Measurements from ENCODE around the gene FAM222A. TPM values are rescaled to one million over a fixed set of nuclear protein-coding genes. Genes with fewer than 3 reads are reported as not detected.

FAM222A gene
- polyA plus RNA-seq, 3 donors = 0.34 to 2.1 (median 1.7) TPM

- 71 to 91% (median 73%) methylated on average over 12 of the region's 12 CpGs for WGBS, 3 donors
- no peak overlapping the region for H3K27ac ChIP-seq (ENCODE audit: low read depth, low read length)
Measured at GRCh38 chr12:109762071-109762672, 48.5 kb downstream of the FAM222A start.

GRCh38 chr12:109762673-109763191, 49.1 kb downstream of the FAM222A start:
- 72 to 95% (median 75%) methylated on average over 2 of the region's 2 CpGs for WGBS, 3 donors
- H3K27ac ChIP-seq (ENCODE audit: low read depth, low read length) = no peak overlapping the region

- H3K27ac ChIP-seq (ENCODE audit: low read depth, low read length) = no peak overlapping the region
- 52 to 86% (median 55%) methylated on average over 3 of the region's 3 CpGs for WGBS, 3 donors
Measured at GRCh38 chr12:109763201-109763841, 49.7 kb downstream of the FAM222A start.

- whole genome bisulfite sequencing, 3 donors = 88 to 94% (median 94%) methylated on average over 3 of the region's 3 CpGs
- no peak overlapping the region for H3K27ac ChIP-seq (ENCODE audit: low read depth, low read length)
Measured at GRCh38 chr12:109764123-109764522, 50.5 kb downstream of the FAM222A start.

DNA sequence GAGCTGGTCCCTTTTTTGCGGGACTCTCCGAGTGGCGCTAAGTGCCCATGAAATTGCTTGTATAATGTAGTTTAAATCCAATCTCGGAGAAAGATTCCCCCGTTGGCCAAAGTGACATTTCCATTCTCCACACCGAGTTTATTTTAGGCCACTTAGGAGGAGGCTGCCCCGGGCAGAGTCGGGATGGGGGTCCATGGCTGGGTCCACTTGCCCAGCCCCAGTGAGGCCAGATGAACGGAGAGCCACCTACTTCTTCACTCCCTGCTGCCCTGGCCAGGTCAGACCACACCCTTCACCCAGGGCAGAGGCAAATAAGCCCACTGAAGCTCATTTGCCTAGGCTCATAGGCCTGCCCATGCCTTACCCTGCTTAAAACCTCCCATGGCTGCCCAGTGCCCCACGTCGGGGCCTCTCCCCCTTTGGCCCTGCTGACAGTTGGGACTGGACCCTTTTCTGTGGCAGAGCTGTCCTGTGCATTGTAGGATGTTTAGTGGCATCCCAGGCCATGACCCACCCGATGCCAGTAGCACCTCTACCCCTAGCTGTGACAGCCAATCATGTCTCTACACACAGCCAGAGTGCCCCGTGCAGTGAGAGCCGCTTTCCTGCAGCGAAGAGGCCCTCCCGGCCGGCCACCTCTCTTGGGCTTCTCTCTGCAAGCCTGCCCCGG, 51.3 kb downstream of the FAM222A start:
- H3K27ac ChIP-seq (ENCODE audit: low read depth, low read length) = no peak overlapping the region
- WGBS, 3 donors = 82 to 90% (median 88%) methylated on average over 18 of the region's 18 CpGs

GRCh38 chr12:109765446-109765810, 51.8 kb downstream of the FAM222A start:
- 91 to 93% (median 92%) methylated on average over 6 of the region's 6 CpGs for WGBS, 3 donors
- H3K27ac ChIP-seq (ENCODE audit: low read depth, low read length) = no peak overlapping the region

- WGBS, 3 donors = 79 to 81% (median 79%) methylated on average over 11 to 12 of the region's 12 CpGs
- no peak overlapping the region for H3K27ac ChIP-seq (ENCODE audit: low read depth, low read length)
Measured at GRCh38 chr12:109766251-109766778, 52.7 kb downstream of the FAM222A start.

DNA sequence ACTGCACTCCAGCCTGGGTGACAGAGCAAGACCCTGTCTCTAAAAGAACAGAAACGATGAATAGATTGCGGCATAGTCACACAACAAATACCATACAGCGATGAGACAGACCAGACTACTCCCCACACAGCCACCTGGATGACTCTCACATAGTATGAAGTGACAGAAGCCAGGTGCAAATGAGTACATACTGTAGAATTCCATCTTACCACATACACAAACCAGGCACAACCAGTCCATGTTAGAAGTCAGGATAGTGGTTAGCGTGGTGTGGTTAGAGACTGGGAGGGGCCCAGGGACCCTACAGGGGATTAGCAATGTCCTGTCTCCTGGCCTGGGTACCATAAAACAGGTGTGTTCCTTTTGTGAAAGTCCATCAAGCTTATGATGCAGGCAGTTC, 53.8 kb downstream of the FAM222A start:
- 82 to 91% (median 90%) methylated on average over 4 of the region's 4 CpGs for WGBS, 3 donors
- H3K27ac ChIP-seq (ENCODE audit: low read depth, low read length) = no peak overlapping the region

DNA sequence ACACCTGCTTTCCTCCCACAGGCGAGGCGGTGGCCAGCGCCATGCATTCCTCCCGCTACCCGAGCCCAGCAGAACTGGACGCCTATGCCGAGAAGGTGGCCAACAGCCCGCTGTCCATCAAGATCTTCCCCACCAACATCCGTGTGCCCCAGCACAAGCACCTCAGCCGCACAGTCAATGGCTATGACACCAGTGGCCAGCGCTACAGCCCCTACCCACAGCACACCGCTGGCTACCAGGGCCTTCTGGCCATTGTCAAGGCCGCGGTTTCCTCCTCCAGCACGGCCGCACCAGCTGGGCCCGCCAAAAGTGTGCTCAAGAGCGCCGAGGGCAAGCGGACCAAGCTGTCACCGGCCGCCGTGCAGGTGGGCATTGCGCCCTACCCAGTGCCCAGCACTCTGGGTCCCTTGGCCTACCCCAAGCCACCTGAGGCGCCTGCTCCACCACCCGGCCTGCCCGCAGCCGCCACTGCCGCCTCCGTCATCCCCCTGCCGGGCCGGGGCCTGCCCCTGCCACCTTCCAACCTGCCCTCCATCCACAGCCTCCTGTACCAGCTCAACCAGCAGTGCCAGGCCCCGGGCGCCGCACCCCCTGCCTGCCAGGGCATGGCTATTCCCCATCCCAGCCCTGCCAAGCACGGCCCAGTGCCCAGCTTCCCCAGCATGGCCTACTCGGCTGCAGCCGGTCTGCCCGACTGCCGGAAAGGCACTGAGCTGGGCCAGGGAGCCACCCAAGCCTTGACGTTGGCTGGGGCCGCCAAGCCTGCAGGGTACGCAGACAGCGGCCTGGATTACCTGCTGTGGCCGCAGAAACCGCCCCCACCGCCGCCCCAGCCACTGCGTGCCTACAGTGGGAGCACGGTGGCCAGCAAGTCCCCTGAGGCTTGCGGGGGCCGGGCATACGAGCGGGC, 54.6 kb downstream of the FAM222A start:
- 96 to 98% (median 96%) methylated on average over 41 to 54 of the region's 54 CpGs for WGBS, 3 donors
- H3K27ac ChIP-seq (ENCODE audit: low read depth, low read length) = no peak overlapping the region

- H3K27ac ChIP-seq (ENCODE audit: low read depth, low read length) = no peak overlapping the region
- WGBS, 3 donors = 94 to 95% (median 95%) methylated on average over 35 to 38 of the region's 38 CpGs
Measured at GRCh38 chr12:109768901-109769670, 55.5 kb downstream of the FAM222A start.

DNA sequence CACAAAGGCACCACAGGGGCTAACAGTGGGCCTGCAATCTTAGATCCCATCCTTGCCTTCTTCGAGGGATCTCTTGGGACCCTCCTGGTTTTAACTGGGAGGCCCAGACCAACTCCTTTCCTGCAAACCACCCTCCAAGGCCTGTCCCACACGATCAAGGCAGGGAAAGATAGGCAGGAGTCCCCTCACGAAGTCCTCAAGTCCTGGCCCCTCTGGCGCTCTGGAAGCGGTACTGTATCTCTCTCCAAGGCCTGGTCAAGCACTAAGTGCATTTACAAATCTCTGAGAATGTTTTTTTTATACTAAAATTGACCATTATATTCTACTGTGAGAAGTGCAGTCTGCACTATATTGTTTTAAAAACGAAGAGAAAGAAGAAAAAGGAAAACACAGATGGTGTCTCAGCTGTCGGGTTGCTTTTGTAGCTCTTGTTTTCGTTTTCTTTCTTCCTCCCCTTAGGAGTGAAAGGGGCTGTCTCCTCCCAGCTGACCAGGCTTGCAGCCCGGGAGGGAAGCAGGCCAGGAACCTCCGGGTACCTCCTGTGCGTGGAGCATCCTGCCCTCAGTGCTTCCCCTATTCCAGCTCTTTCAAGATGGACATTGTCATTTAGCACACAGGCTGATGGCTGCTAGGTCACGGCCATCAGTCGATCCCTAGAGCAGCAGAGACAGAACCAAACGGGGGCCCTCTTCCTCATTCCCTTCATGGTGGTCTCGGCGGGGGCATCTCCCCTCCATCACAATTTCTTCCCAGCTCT, 56.7 kb downstream of the FAM222A start:
- WGBS, 3 donors = 67 to 82% (median 76%) methylated on average over 16 of the region's 16 CpGs
- H3K27ac ChIP-seq (ENCODE audit: low read depth, low read length) = no peak overlapping the region

GRCh38 chr12:109770861-109771670, 57.4 kb downstream of the FAM222A start:
- H3K27ac ChIP-seq (ENCODE audit: low read depth, low read length) = no peak overlapping the region
- 83 to 91% (median 84%) methylated on average over 15 to 17 of the region's 17 CpGs for WGBS, 3 donors

GRCh38 chr12:109771746-109772621, 58.4 kb downstream of the FAM222A start:
- WGBS, 3 donors = 82 to 88% (median 87%) methylated on average over 16 to 17 of the region's 17 CpGs
- H3K27ac ChIP-seq (ENCODE audit: low read depth, low read length) = no peak overlapping the region

DNA sequence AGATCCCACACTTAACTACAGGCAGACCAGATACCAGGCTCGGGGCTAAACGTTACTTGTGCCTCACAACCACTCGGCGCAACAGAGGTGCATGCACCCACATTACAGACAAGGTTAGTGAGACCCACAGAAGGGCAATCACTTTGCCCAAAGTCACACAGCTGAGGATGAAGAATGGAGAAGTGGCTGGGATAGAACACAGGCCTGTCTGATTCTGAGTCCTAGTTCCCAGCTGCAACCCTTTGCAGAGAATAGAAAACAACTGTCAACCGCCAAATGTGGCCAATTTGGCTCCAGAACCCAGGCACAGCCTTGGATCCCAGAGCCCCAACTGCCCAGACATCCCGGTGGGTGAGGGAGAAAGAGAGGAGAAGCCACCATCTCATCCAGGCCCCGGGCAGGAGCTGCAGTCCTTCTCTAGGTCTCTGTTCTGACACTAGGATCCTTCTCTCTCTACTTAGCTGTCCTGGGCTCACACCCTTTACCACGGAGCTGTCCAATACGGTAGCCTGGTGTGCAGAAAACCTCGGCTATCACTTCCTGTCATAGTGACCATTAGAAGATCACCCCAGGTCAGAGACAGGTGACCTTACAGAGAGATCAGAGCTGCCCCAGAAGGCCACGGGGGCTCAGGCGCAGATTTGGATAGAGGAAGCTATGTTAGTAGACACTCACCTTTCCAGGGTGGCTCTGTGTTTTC, 59.1 kb downstream of the FAM222A start:
- no peak overlapping the region for H3K27ac ChIP-seq (ENCODE audit: low read depth, low read length)
- WGBS, 3 donors = 56 to 59% (median 58%) methylated on average over 12 of the region's 12 CpGs
